ENCODE data around the gene SLC8A3. TPM values are rescaled to one million over a fixed set of nuclear protein-coding genes. Genes with fewer than 3 reads are reported as not detected.
A peak's percentile ranks its signal among the peaks of the same experiment; 100 is the strongest.

The SLC8A3 gene
- total RNA-seq, 4 donors from 2014 or later = 0.34 to 1.6 (median 0.73) TPM

DNA sequence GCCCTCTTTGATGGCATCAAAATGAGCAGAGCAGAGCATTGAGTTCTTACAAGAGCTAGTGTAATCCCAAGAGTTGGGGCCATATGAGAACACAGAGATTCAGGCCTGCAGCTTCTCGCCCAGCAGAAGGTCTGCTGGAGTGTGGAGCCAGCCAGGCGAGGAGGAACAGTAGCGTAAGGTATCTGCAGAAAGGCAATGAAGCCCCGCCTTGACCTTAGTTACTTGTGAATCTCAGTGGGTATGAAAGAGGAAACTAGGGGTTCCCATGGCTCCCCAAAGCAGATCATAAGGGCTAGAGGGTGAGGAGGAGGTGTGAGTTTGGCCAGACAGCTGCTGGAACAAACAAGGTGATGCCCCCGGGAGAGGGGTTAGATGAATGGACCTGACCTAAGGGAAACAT lies 49.4 kb downstream of the SLC8A3 start:
- intact Hi-C loops (cut with DNase I; ENCODE audit: low total_unique reads) = no loop called here
- H3K4me3 ChIP-seq (ENCODE audit: low read depth, poor library complexity, severe bottlenecking) = no peak overlapping the region
- no peak for TF ChIP-seq POLR2A (IDR thresholded peaks at IDR 0.05)
- TF ChIP-seq, protein P1, sequence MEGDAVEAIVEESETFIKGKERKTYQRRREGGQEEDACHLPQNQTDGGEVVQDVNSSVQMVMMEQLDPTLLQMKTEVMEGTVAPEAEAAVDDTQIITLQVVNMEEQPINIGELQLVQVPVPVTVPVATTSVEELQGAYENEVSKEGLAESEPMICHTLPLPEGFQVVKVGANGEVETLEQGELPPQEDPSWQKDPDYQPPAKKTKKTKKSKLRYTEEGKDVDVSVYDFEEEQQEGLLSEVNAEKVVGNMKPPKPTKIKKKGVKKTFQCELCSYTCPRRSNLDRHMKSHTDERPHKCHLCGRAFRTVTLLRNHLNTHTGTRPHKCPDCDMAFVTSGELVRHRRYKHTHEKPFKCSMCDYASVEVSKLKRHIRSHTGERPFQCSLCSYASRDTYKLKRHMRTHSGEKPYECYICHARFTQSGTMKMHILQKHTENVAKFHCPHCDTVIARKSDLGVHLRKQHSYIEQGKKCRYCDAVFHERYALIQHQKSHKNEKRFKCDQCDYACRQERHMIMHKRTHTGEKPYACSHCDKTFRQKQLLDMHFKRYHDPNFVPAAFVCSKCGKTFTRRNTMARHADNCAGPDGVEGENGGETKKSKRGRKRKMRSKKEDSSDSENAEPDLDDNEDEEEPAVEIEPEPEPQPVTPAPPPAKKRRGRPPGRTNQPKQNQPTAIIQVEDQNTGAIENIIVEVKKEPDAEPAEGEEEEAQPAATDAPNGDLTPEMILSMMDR (IDR thresholded peaks at IDR 0.05) = no peak
- DNase-seq (ENCODE audit: low spot score in 2 of 2) = no peak
- WGBS, 2 donors = 90 to 96% methylated on average over 5 of the region's 5 CpGs

DNA sequence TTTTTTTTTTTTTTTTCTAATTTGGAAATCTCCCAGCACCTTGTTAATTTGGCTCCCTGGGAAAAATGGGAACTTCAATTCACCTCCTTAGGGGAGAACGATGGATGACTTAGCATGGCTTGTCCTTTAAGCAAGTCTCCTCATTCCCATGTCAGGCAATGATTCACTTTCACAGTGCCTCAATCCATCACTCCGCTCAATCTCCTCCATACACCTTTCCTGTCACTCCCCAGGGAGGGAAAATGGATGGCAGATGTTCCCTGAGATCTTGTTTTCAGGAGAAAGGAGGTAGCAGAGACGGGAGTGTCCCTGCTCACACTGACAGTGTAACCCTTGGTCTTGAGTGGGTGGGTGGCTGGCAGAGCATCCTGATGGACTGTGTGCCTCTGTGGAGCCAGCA lies 51.0 kb downstream of the SLC8A3 start:
- no peak for TF ChIP-seq POLR2A (IDR thresholded peaks at IDR 0.05)
- TF ChIP-seq, protein P1 (IDR thresholded peaks at IDR 0.05) = no peak
- intact Hi-C loops (cut with DNase I; ENCODE audit: low total_unique reads) = no loop called here
- WGBS, 2 donors = 62 to 63% methylated on average over 3 of the region's 3 CpGs
- H3K4me3 ChIP-seq (ENCODE audit: low read depth, poor library complexity, severe bottlenecking) = no peak overlapping the region
- no peak for DNase-seq (ENCODE audit: low spot score in 2 of 2)

DNA sequence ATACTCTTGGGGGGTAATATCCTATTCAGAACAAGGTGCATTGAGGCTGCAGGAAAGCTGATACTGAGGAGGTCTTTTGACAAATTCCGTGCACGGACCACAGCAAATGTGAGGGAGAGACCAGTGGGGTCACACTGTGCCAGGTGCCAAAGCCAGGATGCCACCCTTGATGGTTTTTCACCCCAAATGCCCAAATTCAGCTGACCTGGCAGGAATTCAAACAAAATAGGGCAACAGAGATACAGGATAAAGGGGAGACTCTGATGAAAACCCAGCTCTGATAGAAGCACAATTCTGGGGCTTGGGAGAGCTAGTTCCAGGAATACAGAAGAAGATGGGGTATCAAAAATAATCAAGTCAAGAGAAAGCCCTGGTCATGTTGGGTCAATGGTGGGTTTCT lies 55.3 kb downstream of the SLC8A3 start:
- H3K4me3 ChIP-seq (ENCODE audit: low read depth, poor library complexity, severe bottlenecking) = no peak overlapping the region
- WGBS, 2 donors = 81 to 84% methylated on average over 2 of the region's 2 CpGs
- DNase-seq (ENCODE audit: low spot score in 2 of 2) = no peak
- intact Hi-C loops (cut with DNase I; ENCODE audit: low total_unique reads) = no loop called here
- TF ChIP-seq, protein P1 (IDR thresholded peaks at IDR 0.05) = no peak
- no peak for TF ChIP-seq POLR2A (IDR thresholded peaks at IDR 0.05)

DNA sequence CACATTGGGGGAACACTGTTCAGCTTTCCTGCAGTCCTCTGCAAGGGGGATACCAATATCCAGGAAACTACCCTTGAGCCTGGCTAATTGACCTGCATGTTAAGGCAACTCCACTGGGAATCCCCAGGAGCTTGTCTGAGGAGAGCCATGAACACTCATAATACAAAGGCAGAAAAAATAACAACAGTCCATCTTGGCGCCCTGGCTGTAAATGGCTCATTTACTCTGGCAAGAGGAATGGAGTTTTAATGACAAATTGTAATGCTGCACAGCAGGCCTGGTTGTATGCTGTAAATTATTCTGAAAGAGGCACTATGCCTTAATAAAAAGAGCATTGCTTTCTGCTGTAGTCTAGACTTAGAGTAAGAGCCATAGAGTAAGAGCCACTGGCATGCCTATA lies 58.3 kb downstream of the SLC8A3 start:
- TF ChIP-seq, protein P1 (IDR thresholded peaks at IDR 0.05) = no peak
- TF ChIP-seq POLR2A (IDR thresholded peaks at IDR 0.05) = no peak
- 44 to 65% methylated on average over 1 of the region's 1 CpG for WGBS, 2 donors
- intact Hi-C loops (cut with DNase I; ENCODE audit: low total_unique reads) = no loop called here
- no peak for DNase-seq (ENCODE audit: low spot score in 2 of 2)
- H3K4me3 ChIP-seq (ENCODE audit: low read depth, poor library complexity, severe bottlenecking) = no peak overlapping the region

DNA sequence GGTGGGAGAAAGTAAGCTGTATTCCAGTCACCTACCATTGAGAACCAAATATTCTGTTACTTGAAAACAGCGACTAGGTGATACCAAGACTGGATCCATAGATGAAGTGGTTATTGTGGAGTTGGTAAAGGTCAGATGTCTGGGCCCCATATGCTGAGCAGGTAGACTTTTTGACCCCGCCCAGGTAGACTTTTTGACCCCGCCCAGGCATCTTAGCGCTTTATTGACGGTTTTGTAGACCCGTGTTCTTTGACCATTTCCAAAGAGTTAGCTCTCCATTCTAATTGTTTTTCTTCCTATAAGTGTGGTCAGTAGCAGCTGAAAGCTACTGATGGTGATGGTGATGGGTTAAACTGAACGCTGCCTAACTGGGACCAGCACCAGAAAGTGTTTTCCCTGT lies 61.6 kb downstream of the SLC8A3 start:
- no peak overlapping the region for H3K4me3 ChIP-seq (ENCODE audit: low read depth, poor library complexity, severe bottlenecking)
- 87 to 90% methylated on average over 7 of the region's 7 CpGs for WGBS, 2 donors
- TF ChIP-seq, protein P1 (IDR thresholded peaks at IDR 0.05) = no peak
- no peak for TF ChIP-seq POLR2A (IDR thresholded peaks at IDR 0.05)
- peak in 1 of 2 donors; percentile 60 for DNase-seq (ENCODE audit: low spot score in 2 of 2)
- intact Hi-C loops (cut with DNase I; ENCODE audit: low total_unique reads) = no loop called here

DNA sequence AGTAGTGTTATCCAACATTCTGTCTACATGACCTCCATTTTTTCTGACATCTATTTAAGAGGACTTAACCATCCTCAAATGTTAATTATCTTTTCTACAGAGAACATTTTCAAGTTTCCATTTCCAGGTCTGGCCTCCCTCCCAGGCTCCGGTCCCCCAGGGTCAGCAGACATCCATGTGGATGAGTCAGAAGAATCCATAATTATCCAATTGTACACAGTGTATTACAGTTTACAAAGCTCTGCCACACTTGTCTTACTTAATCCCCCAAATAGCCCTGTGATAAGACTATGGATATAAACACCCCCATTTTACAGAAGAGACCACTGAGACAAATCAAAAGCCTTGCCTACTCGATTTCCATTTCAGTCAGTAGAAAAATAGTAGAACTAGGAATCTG lies 65.0 kb downstream of the SLC8A3 start:
- intact Hi-C loops (cut with DNase I; ENCODE audit: low total_unique reads) = no loop called here
- TF ChIP-seq, protein P1 (IDR thresholded peaks at IDR 0.05) = no peak
- TF ChIP-seq POLR2A (IDR thresholded peaks at IDR 0.05) = no peak
- no peak overlapping the region for H3K4me3 ChIP-seq (ENCODE audit: low read depth, poor library complexity, severe bottlenecking)
- no peak for DNase-seq (ENCODE audit: low spot score in 2 of 2)
- 81 to 89% methylated on average over 2 of the region's 2 CpGs for WGBS, 2 donors
